ENCODE data around the gene CACNA1C.

The CACNA1C gene

GRCh38 chr12:2548081-2548480, 495.3 kb downstream of the CACNA1C start:
- no peak for TF ChIP-seq PAX5 (IDR thresholded peaks at IDR 0.05; ENCODE audit: insufficient read depth, low read length, severe bottlenecking)
- TF ChIP-seq SPI1 (IDR thresholded peaks at IDR 0.05; ENCODE audit: low read depth, low read length) = no peak
- TF ChIP-seq POLR2AphosphoS5 (IDR thresholded peaks at IDR 0.05; ENCODE audit: low read depth, low read length) = no peak
- TF ChIP-seq POU2F2 (IDR thresholded peaks at IDR 0.05; ENCODE audit: low read depth, low read length) = no peak
- TF ChIP-seq TAF1 (IDR thresholded peaks at IDR 0.05; ENCODE audit: low read depth, low read length) = no peak
- DNase-seq (ENCODE audit: insufficient read length, low spot score) (no peak), FAIRE-seq (no peak)

DNA sequence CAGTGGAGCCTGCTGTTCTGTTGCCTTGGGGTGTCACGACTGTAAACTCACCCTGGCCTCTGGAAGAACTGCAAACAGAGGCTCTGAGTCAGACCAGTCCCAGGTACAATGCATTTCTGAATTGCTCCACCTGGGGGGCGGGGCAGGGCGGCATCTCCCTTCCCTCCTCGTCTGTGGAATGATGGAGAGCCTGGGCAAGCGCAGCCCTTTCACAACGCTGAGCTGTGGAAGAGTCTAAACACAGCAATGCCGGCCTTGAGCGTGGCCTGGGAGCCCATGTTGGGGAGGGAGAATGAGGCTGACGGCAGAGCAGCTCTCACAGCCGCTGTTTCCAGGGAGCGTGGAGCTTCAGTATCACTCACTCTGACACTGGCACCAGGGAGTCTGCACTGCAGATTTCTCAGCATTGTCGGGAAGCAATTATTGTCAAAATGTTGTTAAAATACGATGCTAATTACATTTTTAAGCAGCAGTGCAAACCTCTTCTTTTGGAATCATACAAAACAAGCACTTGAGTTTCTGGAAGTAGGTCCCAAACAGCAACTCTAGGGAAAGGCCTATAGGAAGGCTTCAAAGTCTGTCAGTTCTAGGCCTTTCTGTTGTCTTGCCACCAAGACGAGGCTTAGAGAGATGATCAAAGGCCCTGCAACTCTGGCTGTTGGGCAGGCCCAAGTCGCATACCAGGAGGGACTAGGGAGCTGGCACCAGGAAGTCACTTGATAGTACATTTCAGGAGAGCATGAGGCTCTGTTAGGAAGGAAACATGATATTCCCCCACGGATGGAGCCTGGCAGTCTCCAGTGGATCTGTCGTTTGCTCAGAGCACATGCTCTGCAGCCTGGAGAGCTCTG, 498.0 kb downstream of the CACNA1C start:
- TF ChIP-seq POLR2A (IDR thresholded peaks at IDR 0.05; ENCODE audit: low read depth, low read length) (no peak), SPI1 (IDR thresholded peaks at IDR 0.05; ENCODE audit: low read depth, low read length) (no peak), POU2F2 (IDR thresholded peaks at IDR 0.05; ENCODE audit: low read depth, low read length) (no peak), PAX5 (IDR thresholded peaks at IDR 0.05; ENCODE audit: insufficient read depth, low read length, severe bottlenecking) (no peak), TAF1 (IDR thresholded peaks at IDR 0.05; ENCODE audit: low read depth, low read length) (no peak), POLR2AphosphoS5 (IDR thresholded peaks at IDR 0.05; ENCODE audit: low read depth, low read length) (no peak)
- DNase-seq (ENCODE audit: insufficient read length, low spot score) (no peak), FAIRE-seq (no peak)

DNA sequence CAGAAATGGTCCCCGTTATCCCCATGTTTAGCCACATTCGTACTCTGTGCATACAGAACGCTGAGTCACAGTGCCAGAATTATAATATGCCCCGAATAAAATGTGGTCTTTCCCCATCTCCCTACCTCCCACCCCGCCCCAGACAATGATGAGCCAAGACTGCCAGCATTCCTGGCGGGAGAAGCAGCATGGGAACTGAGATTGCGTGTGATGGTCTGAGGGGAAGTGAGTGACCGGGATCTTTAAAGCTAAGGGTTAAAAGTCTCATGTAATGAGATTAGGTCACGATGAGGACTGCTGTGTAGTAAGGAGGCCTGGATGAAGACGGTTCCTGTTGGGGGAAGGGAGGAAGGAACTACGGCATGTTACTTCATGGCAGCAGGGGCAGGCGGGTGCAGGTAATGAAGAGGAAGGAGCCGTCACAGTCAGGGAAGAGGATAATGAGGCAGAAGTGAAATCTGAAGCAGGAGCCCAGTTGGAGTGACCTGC, 498.7 kb downstream of the CACNA1C start:
- TF ChIP-seq TAF1 (IDR thresholded peaks at IDR 0.05; ENCODE audit: low read depth, low read length) = no peak
- TF ChIP-seq POU2F2 (IDR thresholded peaks at IDR 0.05; ENCODE audit: low read depth, low read length) = no peak
- TF ChIP-seq POLR2A (IDR thresholded peaks at IDR 0.05; ENCODE audit: low read depth, low read length) = no peak
- TF ChIP-seq PAX5 (IDR thresholded peaks at IDR 0.05; ENCODE audit: insufficient read depth, low read length, severe bottlenecking) = no peak
- no peak for TF ChIP-seq SPI1 (IDR thresholded peaks at IDR 0.05; ENCODE audit: low read depth, low read length)
- no peak for TF ChIP-seq POLR2AphosphoS5 (IDR thresholded peaks at IDR 0.05; ENCODE audit: low read depth, low read length)
- FAIRE-seq (no peak), DNase-seq (ENCODE audit: insufficient read length, low spot score) (no peak)

- FAIRE-seq (no peak), DNase-seq (ENCODE audit: insufficient read length, low spot score) (no peak)
- TF ChIP-seq SPI1 (IDR thresholded peaks at IDR 0.05; ENCODE audit: low read depth, low read length) (no peak), POLR2AphosphoS5 (IDR thresholded peaks at IDR 0.05; ENCODE audit: low read depth, low read length) (no peak), PAX5 (IDR thresholded peaks at IDR 0.05; ENCODE audit: insufficient read depth, low read length, severe bottlenecking) (no peak), POU2F2 (IDR thresholded peaks at IDR 0.05; ENCODE audit: low read depth, low read length) (no peak), TAF1 (IDR thresholded peaks at IDR 0.05; ENCODE audit: low read depth, low read length) (no peak), POLR2A (IDR thresholded peaks at IDR 0.05; ENCODE audit: low read depth, low read length) (no peak)
Measured at GRCh38 chr12:2552000-2552756, 499.4 kb downstream of the CACNA1C start.

- no peak for FAIRE-seq
- no peak for TF ChIP-seq TAF1 (IDR thresholded peaks at IDR 0.05; ENCODE audit: low read depth, low read length)
- no peak for TF ChIP-seq POLR2A (IDR thresholded peaks at IDR 0.05; ENCODE audit: low read depth, low read length)
- TF ChIP-seq SPI1 (IDR thresholded peaks at IDR 0.05; ENCODE audit: low read depth, low read length) = no peak
- no peak for TF ChIP-seq POU2F2 (IDR thresholded peaks at IDR 0.05; ENCODE audit: low read depth, low read length)
- TF ChIP-seq POLR2AphosphoS5 (IDR thresholded peaks at IDR 0.05; ENCODE audit: low read depth, low read length) = no peak
- no peak for TF ChIP-seq PAX5 (IDR thresholded peaks at IDR 0.05; ENCODE audit: insufficient read depth, low read length, severe bottlenecking)
- no peak for DNase-seq (ENCODE audit: insufficient read length, low spot score)
Measured at GRCh38 chr12:2553388-2554126, 500.8 kb downstream of the CACNA1C start.

- TF ChIP-seq POLR2AphosphoS5 (IDR thresholded peaks at IDR 0.05; ENCODE audit: low read depth, low read length) = no peak
- TF ChIP-seq TAF1 (IDR thresholded peaks at IDR 0.05; ENCODE audit: low read depth, low read length) = no peak
- no peak for TF ChIP-seq POLR2A (IDR thresholded peaks at IDR 0.05; ENCODE audit: low read depth, low read length)
- no peak for TF ChIP-seq PAX5 (IDR thresholded peaks at IDR 0.05; ENCODE audit: insufficient read depth, low read length, severe bottlenecking)
- no peak for TF ChIP-seq POU2F2 (IDR thresholded peaks at IDR 0.05; ENCODE audit: low read depth, low read length)
- TF ChIP-seq SPI1 (IDR thresholded peaks at IDR 0.05; ENCODE audit: low read depth, low read length) = no peak
- DNase-seq (ENCODE audit: insufficient read length, low spot score) (no peak), FAIRE-seq (no peak)
Measured at GRCh38 chr12:2555487-2556082, 502.8 kb downstream of the CACNA1C start.

DNA sequence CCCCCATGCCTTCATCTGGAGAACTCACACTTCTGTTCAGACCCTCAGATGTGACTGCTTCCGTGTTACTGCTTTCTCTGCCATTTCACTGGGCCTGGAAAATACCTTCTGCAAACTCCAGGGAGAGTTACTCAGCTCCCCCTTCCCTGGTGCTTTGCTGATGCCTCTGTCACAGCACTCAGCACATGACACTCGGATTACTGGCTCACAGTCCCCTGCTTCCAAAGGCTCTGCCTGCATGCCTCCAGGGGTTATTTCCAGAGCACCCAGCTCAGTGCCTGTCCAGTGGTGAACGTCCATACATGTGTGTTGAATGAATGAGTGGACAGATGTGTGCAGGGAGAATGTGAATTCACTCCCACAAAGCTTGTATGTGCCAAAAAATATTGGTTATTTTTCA, 504.8 kb downstream of the CACNA1C start:
- DNase-seq (ENCODE audit: insufficient read length, low spot score) = no peak
- TF ChIP-seq TAF1 (IDR thresholded peaks at IDR 0.05; ENCODE audit: low read depth, low read length) (no peak), SPI1 (IDR thresholded peaks at IDR 0.05; ENCODE audit: low read depth, low read length) (no peak), POU2F2 (IDR thresholded peaks at IDR 0.05; ENCODE audit: low read depth, low read length) (no peak), POLR2A (IDR thresholded peaks at IDR 0.05; ENCODE audit: low read depth, low read length) (no peak), POLR2AphosphoS5 (IDR thresholded peaks at IDR 0.05; ENCODE audit: low read depth, low read length) (no peak), PAX5 (IDR thresholded peaks at IDR 0.05; ENCODE audit: insufficient read depth, low read length, severe bottlenecking) (no peak)
- no peak for FAIRE-seq

- DNase-seq (ENCODE audit: insufficient read length, low spot score) (no peak), FAIRE-seq (no peak)
- TF ChIP-seq POU2F2 (IDR thresholded peaks at IDR 0.05; ENCODE audit: low read depth, low read length) (no peak), PAX5 (IDR thresholded peaks at IDR 0.05; ENCODE audit: insufficient read depth, low read length, severe bottlenecking) (no peak), TAF1 (IDR thresholded peaks at IDR 0.05; ENCODE audit: low read depth, low read length) (no peak), SPI1 (IDR thresholded peaks at IDR 0.05; ENCODE audit: low read depth, low read length) (no peak), POLR2A (IDR thresholded peaks at IDR 0.05; ENCODE audit: low read depth, low read length) (no peak), POLR2AphosphoS5 (IDR thresholded peaks at IDR 0.05; ENCODE audit: low read depth, low read length) (no peak)
Measured at GRCh38 chr12:2559931-2560330, 507.1 kb downstream of the CACNA1C start.

Measured in GM12891 (cell line).